MV-4-11 (cell line): ENCODE data around the gene CHTF8.

Experiments
- DNase-seq: peaks from one replicate; lab custom pipeline; 2025; lab: John Stamatoyannopoulos, UW

The CHTF8 gene

DNA sequence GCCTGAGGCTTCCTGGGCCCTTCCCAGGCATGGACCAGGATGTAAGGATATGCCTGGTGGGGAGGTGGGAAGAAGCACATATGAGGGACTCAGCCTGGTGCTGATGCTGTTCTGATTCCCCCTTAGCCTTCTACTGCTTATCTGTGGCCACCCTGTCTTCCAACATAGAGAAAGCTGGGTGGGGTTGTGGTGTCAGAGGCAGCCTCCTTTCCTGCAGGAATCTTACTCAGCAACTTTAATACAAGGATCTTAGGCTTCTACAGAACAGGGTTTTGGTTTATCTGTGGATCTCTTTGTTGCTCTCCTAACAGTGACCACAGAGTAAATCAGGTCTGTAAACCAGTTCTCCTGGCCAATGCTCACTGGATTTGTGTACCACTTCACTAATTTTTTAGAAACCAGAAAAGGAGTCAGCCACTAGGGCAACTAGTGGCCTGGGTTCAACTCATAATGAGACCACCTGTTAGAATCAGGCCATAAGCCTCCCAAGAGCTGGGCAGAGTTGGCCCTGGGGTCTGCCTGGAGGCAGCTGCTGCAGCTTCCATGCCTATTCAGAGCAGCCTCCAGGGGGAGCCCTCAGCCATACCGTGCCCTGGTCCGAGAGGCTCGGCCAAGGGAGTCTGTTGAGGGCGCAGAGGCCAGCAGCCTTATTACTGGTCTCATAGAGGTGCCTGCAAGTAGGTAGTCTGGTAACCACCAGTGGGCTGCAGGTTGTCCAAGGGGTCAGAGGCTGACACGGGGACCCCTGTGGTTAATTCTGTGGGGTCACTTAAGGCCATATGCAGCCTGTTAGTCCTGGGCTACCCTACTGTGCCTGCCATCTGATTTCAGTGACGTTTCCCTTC, 19.9 kb downstream of the CHTF8 start:
- DNase-seq: peak; percentile 19

DNA sequence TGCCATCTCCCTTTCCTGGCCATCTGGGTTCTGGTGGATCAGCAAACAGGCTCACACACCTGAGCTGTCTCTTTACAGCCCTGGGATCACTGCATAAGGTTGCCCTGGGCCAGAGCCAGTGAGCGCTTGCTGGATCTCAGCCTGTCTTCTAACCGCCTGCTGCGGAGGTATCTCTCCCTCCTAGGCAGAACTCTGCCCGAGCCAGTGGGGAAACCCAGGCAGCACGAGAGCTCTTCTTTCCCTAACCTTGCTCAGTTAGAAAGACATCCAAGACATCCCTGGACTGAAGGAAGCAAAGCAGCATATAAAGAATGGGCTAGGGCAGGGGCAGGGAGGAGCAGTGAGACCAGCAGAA, 20.5 kb downstream of the CHTF8 start:
- DNase-seq: no peak

DNA sequence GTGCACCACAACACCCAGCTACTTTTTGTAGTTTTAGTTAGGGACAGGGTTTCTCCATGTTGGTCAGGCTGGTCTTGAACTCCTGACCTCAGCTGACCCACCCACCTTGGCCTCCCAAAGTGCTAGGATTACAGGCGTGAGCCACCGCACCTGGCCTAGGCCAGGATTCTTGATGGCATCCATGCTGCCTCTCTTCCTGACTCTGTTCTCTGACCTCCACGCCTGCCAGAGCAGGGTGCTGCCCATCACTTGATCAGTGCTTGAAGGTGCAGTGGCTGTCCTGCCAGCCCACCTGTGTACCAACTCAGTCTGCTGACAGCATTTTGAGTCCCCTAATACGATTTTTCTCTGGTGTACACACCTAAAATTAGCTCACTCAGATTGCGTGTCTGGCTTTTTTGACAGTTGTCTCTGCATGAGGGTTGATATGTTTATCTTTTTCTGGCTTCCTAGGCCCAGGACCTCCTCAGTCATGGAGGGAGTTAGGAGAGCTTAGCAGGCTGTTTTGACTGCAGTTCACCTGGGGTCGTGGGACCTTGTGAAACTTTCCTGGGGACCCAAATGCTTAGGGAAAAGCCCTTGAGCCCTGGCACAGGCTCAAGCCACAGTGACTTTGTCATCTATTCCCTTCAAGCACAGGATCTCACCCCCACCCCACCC, 21.0 kb downstream of the CHTF8 start:
- DNase-seq: no peak

DNA sequence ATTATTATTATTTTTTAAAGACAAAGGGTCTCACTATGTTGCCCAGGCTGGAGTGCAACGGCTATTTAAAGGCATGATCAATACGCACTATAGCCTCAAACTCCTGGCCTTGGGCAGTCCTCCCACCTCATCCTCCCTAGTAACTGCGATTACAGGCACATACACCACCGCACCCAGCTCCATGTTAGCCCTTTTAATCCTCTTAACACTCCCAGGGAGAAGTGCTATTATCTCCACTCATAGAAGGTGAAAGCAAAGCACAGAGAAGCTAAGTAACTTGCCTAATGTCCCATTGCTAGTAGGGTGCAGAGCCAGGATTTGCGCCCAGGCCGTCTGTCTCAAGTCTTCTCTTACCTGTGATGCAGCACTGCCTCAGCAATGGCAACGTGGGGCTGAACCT, 22.0 kb downstream of the CHTF8 start:
- no peak for DNase-seq

DNA sequence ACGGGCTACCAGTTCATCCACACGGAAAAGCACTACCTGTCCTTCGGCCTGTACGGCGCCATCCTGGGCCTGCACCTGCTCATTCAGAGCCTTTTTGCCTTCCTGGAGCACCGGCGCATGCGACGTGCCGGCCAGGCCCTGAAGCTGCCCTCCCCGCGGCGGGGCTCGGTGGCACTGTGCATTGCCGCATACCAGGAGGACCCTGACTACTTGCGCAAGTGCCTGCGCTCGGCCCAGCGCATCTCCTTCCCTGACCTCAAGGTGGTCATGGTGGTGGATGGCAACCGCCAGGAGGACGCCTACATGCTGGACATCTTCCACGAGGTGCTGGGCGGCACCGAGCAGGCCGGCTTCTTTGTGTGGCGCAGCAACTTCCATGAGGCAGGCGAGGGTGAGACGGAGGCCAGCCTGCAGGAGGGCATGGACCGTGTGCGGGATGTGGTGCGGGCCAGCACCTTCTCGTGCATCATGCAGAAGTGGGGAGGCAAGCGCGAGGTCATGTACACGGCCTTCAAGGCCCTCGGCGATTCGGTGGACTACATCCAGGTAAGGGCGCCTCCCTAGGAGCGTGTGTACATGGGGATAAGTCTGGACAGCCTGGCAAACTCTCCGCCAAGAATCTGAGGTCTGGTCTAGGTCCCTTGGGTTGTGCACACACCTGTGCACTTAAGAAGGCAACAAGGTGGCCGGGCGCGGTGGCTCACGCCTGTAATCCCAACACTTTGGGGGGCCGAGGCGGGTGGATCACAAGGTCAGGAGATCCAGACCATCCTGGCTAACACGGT, 22.7 kb downstream of the CHTF8 start:
- no peak for DNase-seq

DNA sequence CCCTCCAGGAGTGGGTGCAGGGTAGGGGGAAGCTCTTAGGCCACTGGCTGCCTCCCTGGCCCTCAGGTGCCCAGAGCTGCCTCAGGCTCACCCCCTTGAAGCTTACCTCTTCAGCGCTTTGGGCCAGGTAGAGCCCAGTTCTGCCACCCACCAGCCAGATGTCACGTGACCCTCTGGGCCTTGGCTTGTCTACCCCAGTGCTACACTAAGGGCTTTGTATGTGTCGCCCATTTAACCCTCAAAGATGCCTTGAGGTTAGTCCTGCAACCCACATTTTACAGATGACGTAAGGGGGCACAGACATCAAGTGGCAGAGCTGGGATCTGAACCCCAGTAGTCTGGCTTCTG, 23.5 kb downstream of the CHTF8 start:
- no peak for DNase-seq

DNA sequence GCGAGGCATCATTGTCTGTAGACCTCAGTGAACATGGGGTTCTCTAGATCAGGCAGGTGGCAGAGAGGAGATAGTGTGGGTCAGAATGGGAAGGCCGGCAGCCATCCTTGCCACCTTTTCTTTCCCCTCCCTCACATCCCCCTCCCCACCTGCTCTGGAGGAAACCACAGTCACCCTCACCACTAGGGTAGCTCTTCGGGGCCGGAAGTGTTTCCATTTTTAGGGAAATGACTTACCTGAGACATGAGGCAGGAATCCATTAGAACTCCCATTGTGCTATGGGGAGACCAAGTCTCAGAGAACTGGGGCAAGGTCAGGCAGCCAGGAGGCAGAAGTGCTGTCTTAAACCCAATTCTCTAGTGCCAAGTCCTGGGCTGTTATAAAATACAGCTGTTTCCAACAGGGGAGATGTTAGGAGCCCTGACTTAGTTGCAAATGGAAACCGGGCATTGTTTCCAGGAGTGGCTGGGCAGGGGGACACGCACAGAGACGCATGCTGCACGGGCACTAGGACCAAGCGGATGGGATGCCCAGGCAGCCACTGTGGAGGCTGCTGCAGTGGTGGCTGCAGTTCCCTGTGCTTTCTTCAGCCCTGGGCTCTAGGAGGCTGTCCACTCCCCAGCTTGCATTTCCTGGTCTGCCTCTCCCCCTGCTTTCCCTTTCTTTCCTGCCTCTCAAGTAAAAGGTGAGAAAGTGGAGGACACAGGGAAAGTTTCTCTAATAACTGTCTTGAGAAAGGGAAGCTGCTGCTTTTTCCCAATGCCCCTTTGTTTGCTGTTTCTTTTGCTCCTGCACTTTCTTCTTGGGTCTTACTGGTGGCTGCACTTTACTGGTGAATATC, 24.1 kb downstream of the CHTF8 start:
- DNase-seq: no peak

DNA sequence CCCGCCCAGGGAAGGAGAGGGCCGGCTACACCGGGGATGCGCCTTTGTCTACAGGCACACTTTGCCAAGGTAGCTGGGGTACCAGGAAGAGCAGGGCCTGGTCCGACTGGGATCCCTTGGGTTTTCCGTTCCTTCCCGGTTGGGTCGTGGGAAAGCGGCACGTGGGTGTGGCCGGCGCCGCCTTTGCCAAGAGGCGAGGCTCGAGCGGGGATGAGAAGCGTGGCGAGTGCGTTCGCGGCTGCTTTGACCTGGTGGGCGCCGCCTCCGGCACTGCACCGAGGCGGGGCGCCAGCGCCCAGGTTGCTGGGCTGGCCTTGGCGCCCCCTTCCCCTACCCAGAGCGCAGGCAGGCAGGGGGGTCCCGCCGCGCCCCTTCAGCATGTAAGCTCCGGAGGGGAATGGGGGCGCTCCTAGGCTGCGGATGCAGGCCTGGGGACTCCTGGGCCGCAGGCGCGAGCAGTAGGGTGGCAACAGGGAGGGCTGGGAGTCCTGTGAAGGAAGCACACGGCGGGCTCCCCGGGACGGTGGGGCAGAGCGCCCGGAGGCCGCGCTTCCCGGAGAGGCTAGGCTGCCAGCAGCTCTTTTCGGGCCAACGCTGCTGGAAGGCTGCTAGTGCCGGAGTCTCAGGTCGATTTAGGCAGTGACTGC, 24.9 kb downstream of the CHTF8 start:
- no peak for DNase-seq

DNA sequence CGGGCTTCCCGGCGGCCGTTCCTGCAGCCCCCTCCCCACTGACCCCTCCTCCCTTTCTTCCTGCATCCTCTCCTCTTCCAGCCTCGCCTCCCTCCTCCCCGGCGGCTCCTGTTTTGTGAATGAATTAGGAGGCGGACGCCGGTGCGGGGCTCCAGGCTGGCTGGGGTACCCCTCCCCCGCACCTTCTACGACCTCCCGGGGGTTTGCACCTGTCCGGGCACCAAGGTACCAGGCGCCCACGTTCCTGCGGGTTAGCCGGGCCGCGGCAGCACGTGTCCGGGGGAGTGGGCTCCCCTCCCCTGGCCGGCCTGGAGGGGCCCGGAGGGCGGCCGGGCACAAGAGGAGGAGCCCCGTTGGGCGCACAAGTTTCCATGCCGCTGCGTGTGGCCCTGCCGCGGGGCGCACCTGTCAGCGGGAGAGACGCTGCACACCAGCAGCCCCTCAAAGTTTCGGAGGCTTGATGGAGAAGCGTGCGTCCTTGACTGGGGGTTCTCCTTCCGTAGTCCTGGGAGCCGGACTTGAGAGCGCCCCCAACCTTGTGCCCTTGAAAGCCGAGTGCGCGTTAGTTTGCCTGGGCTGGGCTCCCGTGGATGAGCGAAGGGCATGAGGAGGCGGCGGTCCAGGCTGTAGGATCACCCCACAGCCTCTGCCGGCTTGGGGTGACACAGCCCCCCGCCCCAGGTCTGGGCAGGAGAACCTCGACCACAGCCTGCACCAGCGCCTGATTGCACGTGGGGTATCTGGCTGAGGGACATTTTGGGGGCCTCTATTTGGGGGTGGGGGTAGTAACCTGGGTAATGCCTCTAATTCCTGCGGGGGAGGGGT, 25.7 kb downstream of the CHTF8 start:
- DNase-seq: no peak

DNA sequence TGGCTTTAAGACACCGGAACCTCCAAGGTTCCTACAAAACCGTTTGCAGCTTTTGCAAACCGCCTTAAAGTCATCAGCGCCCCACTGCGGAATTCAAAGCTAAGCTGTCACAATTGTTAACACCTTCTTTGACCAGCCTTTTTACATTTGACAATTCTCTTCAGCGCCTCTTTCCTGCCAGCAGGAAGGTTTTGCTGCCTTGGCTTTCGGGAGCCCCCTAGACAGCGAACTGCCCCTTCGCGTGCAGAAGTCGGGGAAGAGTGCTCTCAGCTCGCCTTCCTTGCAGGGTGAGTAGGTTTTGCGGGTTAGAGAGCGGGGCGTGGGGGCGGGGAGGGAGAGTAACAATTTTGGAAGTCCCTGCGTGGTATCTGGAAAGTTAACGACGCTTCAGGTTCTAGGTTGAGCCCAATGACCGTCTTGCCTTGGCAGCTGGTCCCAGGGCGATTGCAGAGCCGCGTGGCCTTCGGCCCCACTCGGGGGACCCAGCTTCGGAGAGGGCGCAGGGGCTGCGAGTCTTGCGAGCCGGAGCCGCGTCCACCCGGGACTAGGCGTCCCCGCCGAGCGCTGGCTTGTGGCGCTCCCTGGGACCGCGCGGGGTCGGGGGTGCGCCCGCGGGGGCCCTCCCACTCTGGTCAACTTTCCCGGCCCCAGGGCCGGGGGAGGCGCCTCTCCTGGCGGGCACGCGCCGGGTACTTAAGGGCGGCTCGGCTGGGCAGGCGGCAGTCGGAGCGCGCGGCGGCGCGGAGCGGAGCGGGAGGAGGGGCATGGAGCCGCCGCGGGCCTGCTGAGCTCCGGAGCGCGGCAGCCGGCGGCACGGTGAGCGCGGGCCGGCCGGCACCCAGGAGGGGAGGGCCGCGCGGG, 26.7 kb downstream of the CHTF8 start, which contains the start of gene HAS3:
Gene HAS3, plus strand, starts transcription at position 153 of the 861 bp plus-strand sequence. CDS start 3,743 bp downstream, outside the sequence.
- DNase-seq: peak; percentile 39

DNA sequence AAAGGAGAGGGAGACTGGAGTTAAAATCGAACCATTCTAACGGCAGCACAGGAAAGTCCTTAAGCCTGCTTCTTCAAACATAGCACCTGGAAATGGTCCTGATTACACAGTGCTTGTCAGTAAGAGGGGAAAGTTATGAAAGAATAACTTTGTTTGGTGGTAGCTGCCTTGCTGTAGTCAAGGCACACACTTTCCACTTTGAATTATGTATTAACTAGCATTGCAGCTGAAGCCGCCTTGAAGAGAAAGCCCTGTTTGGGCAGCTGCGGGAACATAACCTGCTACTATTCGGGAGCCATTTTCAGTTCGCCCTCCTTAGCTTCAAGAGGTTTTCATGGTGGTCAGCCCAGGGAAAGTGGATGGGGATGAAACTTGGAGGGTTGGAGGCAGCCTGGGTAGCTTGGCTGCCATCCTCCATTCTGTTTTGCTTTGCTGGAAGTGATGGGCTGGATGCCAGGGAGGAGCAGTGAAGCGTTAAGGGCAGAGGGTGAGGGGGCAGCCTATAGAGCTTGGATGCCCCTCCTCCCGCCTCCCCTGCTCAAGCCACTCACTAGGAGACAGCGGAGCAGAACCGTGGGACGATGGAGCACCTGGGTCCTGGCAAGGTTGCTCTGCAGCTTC, 32.2 kb downstream of the CHTF8 start:
- no peak for DNase-seq

DNA sequence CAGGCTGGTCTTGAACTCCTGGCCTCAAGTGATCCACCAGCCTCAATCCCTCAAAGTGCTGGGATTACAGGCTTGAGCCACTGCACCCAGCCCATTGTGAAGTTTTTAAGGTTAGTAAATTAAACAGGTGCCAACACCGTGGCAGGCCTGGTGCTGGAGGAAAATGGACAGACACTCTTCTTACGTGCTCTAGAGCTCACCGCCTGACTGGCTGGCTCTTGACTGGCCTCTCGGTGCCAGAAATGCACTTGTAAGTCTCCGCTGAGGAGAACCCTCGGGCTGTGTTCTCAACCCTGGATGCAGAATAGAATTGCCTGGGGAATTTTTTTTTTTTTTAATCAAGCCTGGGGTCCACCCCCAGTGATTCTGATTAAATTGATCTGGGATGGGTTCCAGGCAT, 37.2 kb downstream of the CHTF8 start:
- DNase-seq: no peak

DNA sequence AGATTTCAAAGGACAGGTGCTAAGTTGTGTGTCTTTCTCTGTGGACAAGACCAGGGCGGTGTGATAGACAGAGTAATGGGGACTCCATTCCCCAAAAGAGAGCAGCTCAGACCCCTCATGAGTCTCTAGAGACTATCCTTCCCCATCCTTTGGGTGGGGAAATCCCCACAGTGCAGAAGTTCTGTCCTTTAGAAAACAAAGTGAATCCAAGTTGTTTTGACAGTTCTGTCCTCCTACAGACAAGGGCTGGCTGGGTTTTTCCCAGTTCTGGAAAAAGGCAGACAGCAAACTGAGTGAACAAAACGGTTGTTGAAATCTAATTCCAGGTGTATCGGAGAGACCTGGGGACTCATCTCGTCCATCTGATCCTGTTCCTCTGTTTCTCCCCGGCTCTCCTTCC, 37.9 kb downstream of the CHTF8 start:
- no peak for DNase-seq

DNA sequence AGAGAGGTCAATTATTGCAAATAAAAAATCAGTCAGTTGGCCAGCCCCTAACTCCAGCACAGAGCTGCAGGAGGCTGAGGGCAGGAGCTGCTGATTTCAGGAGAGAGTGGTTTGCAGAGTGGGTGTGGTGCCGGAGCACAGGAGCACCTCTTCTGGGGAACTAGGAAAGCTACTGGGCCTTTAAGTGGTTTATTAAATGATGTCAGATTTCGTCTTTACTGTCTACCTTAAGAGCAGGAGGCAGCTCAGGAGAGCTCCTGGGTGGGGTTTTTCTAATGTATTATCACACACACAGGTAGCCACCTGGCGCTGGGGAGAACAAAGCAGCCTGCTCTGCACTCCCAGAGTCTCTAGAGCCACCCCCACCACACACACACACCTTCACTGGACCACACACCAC, 38.4 kb downstream of the CHTF8 start:
- DNase-seq: no peak

DNA sequence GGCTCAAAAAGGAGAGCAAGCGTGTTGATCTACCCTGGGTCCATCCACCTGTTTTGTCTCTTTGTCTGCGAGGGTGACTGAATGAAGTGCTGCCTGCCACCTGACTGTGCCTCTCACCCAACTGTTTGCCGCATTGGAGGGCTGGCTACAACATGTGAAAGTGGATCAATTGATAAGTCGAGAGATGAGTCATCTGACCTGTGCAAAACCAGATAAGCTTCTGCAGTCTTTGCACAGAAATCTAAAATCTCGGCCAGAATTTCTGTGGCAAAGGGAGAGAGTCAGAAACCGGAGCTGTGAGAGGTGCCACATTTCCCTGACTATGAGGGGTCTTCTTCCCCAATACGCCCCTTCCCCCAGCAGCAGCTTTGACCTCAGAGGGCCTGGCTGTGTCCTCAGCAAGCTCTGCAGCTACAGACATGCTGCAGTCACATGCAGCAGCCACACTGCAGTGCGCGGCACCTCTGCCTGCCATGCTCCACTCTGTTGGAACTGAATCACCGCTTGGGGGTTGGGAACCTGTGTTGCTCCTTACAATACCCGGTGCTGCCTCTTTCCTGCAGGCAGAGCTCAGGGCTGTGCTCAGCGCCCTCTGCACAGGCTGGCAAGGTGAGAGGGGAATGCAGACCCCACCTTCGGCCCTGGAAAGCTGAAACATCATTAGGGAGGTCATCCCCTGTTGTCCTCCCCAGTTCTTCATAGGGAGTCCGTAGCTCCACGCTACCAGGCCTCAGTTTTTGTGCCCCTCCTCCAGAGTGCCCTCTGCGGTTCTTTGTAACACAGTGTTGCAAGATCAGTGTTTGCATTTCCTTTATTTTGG, 43.1 kb downstream of the CHTF8 start:
- DNase-seq: no peak

DNA sequence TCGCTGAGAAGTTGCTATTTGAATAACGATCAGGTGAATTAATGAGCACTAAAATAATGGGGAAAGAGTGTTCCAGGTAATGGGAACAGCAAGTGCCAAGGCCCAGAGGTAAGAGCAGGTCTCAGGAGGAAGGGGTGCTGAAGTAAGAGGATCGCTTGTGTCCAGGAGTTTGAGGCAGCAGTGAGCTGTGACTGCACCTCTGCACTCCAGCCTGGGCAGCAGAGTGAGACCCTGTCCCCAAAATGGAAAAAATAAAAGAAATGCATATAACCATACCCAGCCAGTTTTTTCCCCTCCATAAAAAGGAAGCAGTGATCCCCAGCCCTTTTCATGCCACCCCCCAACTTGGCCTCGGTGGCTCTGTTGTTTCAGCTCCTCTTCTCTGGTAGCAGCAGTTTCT, 43.7 kb downstream of the CHTF8 start:
- no peak for DNase-seq

DNA sequence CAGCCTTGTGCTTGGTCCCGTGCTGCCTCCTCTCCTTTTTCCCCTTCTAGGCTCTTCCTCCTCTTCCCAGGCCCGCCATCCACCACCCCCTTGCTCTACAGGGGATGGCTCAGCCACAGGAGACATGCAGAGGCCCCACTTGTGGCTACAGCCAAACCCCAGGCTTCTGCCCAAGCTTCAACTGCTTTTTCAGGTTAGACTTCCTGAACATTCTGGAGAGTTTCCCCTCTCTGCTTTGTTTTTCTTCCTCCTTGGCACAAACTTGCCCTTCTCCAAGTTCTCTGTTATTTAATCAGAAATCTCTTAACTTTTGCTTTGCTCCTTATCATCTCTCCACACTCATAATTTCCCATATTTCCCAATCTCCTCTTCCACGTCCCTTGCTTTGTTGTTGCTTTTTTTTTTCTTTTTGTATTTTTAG, 45.2 kb downstream of the CHTF8 start:
- DNase-seq: no peak

DNA sequence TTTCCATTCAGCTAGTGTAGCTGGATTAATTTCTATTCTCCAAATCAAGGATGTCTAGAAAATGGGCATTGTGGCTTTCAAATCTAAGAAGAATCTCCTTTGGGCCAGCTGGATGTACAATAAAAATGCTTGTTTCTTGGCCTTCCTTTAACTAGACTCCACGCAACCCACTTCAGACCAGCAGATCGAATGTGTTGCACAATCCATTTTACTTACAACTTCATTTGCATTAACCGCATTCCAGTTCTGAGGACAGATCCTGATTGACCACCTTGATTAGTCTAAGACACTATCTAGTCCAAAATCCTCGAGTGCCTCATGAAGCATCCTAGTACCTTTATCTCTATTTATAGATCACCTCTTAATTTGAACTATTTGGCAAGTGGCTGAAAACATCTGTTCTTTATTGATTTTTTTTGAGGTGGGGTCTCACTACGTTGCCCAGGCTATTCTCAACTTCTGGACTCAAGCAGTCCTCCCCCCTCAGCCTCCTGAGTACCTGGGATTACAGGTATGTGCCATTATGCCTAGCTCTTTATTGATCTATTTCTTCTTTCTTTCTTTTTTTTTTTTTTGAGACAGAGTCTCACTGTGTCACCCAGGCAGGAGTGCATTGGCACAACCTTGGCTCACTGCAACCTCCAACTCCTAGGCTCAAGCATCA, 47.2 kb downstream of the CHTF8 start:
- DNase-seq: no peak
